D341Med (cell line): ENCODE results near the gene WWOX.

Experiments
- DNase-seq: peaks from one replicate; pipeline ENCODE4 v3.0.0; 2012; ENCODE audit warnings: low spot score

WWOX gene

GRCh38 chr16:78298986-78299385, 199.5 kb downstream of the WWOX start:
- DNase-seq: no peak

DNA sequence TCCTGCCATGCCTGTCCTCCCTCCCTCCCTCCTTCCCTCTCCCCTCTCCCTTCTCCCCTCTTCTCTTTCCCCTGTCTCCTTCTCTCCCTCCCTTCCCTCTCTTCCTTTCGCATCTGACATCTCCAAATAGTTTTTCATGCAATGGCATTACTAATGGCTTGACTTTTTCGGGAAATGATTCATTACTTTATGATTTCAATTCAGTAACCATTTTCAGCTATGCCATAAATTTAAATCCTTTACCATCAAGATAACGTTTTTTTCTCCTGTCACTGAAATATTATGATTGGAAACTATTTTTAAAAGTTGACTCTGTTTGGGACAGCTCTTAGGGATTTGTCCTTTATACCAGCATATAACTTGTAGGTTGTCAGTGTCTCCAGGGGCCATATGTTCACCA, 201.0 kb downstream of the WWOX start:
- DNase-seq: no peak

GRCh38 chr16:78303946-78304345, 204.5 kb downstream of the WWOX start:
- no peak for DNase-seq

DNA sequence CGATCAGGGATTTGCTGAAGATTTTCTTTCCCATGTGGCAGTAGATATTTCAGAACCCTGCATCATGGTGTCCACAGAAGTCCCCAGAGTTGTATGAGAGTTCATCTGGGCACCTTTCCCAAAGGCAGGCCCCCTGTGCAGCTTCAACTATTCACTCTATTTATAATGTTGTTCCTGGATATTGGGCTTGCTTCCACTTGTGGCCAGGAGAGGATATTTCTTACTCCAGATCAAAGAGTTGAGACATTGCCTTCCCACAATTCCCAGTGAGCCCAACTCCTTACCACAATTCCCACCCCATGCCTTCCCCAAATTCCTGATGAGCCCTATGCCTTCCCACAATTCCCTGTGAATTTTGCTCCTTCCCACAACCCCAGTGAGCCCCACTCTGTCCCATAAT, 206.9 kb downstream of the WWOX start:
- no peak for DNase-seq

DNA sequence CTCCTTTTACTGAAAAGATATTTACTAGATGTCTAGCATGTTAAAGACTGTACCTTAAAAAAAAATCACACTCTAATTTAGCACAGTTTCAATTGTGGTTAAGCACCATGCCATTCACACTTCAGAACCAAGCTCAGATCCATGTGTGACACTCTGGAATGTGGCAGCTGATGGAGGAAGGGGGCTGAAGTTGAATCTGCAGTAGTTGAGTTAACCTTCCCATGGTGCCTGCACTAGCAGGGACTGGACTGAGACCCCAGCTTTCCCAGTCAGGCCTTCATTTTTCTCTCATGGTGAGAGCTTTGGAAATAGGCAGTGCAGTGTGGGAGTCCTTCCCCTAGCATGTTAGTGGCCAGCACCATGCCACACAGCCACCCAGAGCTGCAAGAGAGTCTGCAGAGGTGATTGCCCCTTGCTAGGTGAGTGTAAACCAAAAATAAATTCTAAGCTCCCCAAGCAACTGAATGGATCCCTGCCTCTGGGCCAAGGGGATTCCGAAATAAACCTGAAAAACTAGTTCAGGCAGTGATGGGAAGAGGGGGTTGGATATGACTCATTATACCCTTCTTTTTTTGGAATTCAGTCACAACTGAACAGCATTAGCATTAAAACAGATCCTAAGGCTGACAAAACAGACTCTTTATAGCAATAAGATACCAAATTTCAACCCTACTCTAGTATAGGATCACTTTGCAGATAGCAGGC, 208.5 kb downstream of the WWOX start:
- DNase-seq: no peak

GRCh38 chr16:78309763-78310162, 210.3 kb downstream of the WWOX start:
- no peak for DNase-seq

DNA sequence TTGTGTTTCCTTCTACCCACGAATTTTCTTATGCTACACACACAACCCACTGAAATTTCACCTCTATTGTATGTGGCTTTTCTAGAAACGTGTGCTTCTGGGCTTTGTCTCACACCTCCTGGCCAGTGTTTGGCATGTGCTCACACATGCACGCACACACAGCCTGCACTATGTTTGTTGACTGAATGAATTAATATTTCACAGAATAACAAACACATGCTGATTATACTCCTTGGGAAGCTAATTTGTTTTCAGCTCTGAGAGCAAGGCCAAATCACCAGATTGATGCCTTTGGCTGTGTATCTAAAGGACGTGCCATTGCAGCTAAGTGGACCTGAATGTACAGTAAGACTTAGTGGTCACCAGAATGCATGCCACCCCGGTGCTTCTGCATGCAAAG, 210.7 kb downstream of the WWOX start:
- no peak for DNase-seq

- DNase-seq: no peak
These were observed 211.6 kb downstream of the WWOX start for GRCh38 chr16:78310990-78311561.

GRCh38 chr16:78311831-78312230, 212.4 kb downstream of the WWOX start:
- DNase-seq: no peak

- no peak for DNase-seq
These were observed 218.2 kb downstream of the WWOX start for GRCh38 chr16:78317564-78318240.

DNA sequence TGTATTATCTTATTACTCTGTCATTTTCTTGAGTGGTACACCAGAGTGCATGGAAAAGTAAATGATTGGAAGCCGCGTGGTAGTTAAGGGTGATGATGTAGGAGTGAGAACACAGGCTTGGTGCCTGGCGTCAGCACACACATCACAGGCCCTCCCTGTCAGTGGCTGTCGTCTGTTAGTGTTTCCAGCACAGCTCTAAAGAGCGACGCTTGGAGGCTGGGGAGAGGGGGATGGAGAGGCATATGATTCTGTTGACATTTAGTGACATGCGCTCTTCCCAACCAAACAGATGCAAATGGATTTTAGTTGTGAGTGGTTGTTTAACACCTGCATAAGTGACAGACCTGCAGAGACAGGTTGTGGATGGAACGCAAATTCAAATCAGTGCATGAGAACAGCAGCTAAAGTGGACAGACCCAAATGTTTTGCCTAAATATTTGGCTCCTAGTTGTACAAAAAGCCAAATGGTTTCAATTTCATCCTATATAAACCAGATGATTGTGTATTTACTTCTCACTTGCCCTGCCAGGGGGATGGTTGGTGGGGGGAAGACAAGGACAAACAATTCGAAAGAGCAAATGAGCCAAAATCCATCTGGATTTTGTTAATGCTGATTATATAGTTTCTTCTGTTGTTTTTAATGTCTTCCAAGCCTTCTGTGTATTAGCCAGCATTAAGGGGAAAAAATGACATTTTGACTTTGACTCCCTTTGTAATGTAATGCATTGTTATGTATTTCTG, 222.3 kb downstream of the WWOX start:
- DNase-seq: no peak

DNA sequence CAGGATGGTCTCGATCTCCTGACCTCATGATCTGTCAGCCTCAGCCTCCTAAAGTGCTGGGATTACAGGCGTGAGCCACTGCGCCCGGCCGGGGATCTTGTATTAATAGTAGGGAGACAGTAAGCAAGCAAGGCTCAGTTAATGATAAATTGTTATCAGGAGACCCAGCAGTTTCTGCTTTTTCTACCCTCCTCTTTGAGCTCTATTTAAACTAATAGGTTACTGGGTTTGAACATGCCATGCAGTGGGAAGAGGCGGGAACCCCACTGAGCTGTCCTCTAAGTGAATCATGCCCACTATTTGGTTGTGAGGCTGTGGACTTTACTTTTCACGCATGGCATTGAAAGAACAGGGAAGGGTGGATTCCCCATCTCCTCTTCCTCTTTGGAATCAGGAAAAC, 223.9 kb downstream of the WWOX start:
- DNase-seq: no peak

- no peak for DNase-seq
These were observed 225.3 kb downstream of the WWOX start for GRCh38 chr16:78324649-78325285.

GRCh38 chr16:78325468-78326352, 226.3 kb downstream of the WWOX start:
- no peak for DNase-seq

DNA sequence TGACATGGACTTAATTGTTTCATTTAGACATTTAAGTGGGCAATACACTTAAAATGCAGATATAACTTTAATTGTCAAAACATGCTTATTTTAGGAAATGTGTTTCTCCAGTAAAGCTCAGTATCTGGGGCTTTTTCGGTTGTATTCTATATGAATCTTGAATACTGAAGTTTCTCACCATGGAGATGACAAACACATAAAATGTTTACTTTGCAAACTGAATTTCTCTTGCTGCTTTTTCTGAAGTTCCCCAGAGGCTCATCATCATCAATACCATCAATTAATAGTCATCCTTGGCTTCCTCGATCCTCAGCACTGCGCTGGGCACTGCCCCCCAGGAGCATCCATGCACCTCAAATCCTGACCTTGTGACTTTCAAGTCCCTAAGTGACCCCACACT, 227.3 kb downstream of the WWOX start:
- no peak for DNase-seq

GRCh38 chr16:78331731-78332130, 232.3 kb downstream of the WWOX start:
- no peak for DNase-seq

- DNase-seq: no peak
These were observed 234.4 kb downstream of the WWOX start for GRCh38 chr16:78333808-78334207.

DNA sequence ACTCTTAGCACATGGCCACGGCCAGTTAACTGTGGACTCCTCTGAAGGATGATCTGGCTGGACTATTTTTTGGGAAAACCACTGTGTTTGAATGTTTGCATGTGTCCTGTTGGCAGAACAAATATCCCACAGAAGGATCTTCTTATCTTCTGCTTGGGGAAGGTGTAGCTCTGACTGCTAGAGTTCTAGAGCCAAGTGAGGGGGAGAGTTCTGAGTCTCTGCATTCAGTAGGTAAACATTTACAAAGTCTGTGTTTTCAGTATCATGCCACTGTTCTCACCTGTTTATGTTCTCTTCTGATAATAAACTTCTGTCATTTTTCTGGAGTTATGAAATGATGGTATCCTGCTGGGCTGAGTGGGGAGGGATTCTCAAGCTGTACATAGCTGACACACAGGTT, 241.1 kb downstream of the WWOX start:
- no peak for DNase-seq

DNA sequence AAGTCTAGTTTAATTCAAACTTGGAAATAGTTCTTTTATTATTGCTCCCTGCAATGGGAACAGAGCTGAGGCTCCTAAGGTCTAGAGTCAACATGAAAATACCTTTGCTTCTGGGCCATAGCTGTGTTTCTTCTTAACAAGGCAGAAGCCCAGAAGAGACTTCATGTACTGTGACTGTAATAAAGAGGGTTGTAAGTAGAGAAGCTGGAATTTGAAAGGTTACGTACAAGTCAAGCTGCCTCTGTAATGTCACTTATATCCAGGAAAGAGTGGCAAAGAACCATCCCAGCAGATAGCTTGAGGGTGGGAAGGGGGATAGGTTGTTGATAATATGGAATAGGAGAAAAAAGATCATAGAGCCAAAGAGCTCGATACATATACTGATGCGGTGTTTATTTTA, 248.6 kb downstream of the WWOX start:
- DNase-seq: no peak

DNA sequence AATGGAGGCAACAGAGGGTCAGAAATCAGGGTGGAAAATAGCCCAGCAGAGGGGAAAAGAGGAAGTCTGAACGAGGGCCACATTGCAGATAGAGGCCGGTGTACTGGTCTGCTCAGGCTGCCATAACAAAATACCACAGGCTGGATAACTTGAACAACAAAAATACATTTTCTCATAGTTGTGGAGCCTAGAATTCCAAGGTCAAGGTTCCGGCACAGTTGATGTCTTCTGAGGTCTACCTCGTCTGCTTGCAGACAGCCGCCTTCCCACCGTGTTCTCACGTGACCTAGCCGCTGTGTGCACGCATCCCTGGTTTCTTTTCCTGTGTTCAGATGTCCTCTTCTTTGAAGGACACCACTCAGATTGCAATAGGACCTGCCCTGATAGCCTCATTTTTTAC, 249.4 kb downstream of the WWOX start:
- DNase-seq: no peak

DNA sequence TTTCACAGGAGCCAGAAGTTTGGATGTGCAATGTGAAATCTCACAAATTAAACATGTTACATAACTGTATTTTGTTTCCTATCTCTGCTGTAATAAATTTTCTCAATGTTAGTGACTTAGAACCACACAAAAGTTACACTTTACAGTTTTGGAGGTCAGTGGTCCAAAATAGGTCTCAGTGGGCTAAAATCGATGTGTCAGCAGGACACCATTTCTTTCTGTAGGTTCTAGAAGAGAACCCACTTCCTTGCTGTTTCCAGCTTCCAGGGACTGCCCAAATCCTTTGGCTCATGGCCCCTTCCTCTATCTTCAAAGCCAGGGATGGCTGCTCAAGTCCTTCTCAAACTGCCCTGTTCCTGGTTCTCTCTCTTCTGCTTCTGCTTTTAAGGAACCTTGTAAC, 252.7 kb downstream of the WWOX start:
- no peak for DNase-seq
